GM10266 (cell line): Measurements from ENCODE around the gene GPR146.

Experiments
- DNase-seq: peaks from one replicate; pipeline ENCODE4 v3.0.0; 2012; ENCODE audit errors: extremely low spot score
- CTCF ChIP-seq: IDR thresholded peaks from 2 replicates; pipeline ENCODE4 v1.5.1; 2012; ENCODE audit warnings: mild to moderate bottlenecking, low read depth; ENCODE audit not compliant: control insufficient read depth, insufficient read depth; ENCODE audit errors: missing control alignments

GPR146 gene

GRCh38 chr7:1053816-1054370 lies 9.5 kb downstream of the GPR146 start:
- no peak for DNase-seq
- no peak for TF ChIP-seq CTCF

GRCh38 chr7:1054438-1054837 lies 10.1 kb downstream of the GPR146 start:
- no peak for TF ChIP-seq CTCF
- DNase-seq: no peak

- TF ChIP-seq CTCF: no peak
- no peak for DNase-seq
Observed at GRCh38 chr7:1054861-1055450, 10.6 kb downstream of the GPR146 start.

GRCh38 chr7:1055491-1055955 lies 11.2 kb downstream of the GPR146 start:
- TF ChIP-seq CTCF: no peak
- DNase-seq: no peak

- no peak for TF ChIP-seq CTCF
- DNase-seq: no peak
Observed at GRCh38 chr7:1055956-1056784, 11.8 kb downstream of the GPR146 start.

GRCh38 chr7:1056785-1057410 lies 12.6 kb downstream of the GPR146 start:
- no peak for TF ChIP-seq CTCF
- no peak for DNase-seq
